Cardiac septum (tissue), 1 donor: ENCODE measurements around the gene BCAS3. TPM values are rescaled to one million over a fixed set of nuclear protein-coding genes. Genes with fewer than 3 reads are reported as not detected.
"Not testable (repeated sequence)": the region's sequence is repeated elsewhere in the genome, so short reads cannot be mapped to it uniquely, and the experiment has no call there.

ENCODE experiments used
- DNase-seq: peaks from one replicate; pipeline ENCODE4 v3.0.0-alpha.2; 2020; ENCODE audit warnings: low spot score
- intact Hi-C: fragments of 100-400 bp; cut with DNase I; formaldehyde crosslinking; loops from one replicate; pipeline ENCODE4 v1.14.0; 2022
- total RNA-seq: library from RNA; stranded (reverse); fragmentation: NEBNext Ultra II Directional; extraction: Animal tissue kit (Norgen Biotek cat#: 25700); gene quantifications from one replicate; pipeline ENCODE4 v1.2.1, GENCODE V29; 2021
- donor health status: DM: no; HTN: no; CAD: no.

Gene BCAS3
- total RNA-seq, 1 donor from 2014 or later: 14.8 TPM

DNA sequence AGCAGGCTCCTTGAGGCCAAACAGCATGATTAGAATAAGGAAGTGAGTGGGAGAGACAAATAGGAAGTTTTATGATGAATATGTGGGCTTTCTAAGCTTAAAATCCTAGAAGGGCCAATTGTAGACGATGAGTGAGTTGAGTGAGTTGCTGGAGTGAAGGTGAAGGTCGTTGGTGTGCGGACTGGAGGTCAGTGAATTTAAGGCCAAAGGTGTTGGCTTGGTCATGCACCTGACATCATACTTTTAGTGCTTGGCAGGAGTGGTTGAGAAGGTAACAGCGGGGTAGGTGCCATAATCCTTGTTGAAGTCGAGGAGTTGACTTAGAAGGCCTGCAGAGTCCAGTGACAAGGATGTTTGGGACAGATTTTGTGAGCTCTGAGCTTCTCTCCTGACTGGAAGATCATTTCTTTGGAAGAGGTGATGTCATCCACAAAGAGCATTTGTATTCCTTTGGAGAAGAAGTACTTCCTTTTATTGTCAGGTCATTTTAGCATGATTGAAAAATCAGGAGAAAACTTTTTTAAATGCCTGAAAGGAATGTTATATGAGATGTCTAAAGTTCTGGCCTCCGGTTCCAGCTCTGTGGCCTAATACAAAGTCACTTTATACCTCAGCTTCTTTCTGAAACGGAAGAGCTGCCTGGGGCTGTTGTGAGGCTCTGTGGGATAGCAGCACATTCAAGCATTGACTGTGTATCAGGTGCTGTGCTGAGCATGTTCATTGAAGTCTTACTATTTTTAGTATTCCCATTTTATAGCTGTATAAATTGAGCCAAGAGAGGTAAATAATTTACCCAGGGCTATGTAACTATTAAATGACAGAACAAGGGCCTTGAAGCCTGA, 668.4 kb downstream of the BCAS3 start:
- intact Hi-C loops: no loop called here
- no peak for DNase-seq

DNA sequence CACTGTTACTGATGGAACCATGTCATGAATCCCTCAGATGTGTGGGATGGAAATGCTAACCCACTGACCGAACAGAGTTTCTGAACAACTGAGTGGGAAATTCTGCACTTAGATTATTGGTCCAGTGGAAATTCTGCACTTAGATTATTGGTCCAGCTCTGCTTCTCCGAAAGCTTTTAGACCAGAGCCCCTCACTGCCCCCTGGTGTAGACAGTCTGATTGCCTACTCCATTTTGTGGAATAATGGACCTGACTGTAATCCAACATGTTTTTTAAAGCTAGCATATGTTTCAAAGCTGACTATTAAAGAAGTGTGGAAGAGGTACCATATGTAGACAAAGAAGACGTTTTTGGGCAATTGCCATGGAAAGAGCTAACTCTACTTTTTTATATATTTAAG, 671.7 kb downstream of the BCAS3 start:
- intact Hi-C loops: no loop called here
- DNase-seq: no peak

DNA sequence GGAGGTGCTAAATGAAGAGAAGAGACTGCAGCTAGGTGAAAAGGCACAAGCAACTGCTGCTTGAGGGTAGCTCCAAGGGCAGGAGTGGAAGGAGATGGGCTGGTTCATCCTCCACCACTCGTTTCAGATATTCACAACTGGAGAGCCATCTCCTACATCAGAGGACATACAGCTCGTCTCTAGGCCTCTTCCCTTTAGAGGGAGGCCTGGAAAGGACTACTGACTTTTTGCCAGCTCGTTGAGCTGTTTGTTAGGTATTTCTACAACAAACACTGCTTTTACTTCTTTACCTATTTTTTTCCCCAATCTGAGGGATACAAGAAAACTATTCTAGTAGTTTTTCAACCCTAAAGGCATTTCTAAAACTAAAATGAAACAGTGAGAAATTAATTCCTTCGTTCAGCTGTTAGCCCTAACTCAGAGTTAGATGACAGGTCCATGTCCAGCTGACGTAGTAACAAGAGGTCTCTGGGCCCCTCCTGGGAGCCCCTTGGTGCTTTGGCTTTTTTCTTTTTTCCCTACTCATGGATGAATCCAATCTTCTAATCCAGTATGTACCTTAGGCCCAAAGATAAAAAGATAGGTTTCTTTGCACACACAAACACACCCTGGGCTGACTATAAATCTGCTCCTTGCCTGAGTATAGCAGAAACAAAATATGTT, 674.2 kb downstream of the BCAS3 start:
- intact Hi-C loops: no loop called here
- DNase-seq: no peak

DNA sequence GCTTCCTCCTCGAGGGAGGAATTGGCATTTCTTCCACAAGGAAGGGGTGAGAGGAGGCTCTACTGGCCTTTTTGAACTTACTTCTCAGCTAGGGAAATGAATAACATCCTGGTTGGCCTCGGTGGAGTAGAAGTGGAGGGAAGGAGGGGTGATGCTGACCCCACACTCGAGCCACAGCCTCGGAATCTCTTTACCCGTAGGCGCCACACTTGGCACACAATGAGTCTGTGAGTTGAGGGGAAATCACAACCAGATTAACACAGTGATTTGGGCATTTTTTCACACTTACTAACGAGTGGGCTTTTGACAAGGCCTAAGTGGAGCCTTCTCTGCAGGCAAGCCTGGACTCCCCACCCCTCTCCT, 674.7 kb downstream of the BCAS3 start:
- DNase-seq: no peak
- intact Hi-C loops: no loop called here

DNA sequence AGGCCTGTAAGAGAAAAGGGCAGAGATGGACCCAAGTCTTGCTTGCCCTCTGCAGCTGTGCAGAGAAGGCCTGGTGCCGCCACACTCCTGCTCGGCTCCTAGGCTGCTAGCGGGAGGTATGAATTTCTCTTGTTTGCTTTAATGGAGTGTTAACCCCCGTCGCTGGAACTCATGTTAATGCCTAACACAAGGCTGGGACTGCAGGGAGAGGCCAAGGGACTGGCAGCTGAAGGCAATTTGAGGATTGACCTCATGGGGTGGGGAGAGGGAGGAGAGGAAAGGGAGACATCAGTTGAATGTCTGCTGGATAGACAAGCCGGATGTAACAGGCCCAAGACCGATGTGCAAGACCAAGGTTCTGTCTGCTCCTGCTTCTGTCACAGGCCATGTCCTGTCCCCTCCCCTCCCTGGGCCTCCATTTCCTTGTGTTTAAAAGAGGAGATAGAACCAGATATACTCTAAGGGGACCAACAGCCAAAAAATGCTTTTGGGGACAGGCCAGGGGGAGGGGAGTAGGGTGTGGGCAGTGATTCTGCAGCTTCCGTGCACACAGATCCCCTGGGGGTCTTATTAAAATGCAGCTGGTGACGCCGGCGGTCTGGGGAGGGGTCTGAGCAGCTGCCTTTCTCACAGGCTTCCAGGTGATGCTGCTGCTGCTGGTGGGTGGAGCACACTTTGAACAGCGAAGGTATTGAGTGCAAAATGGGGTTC, 675.3 kb downstream of the BCAS3 start:
- DNase-seq: no peak
- intact Hi-C loops: no loop called here

DNA sequence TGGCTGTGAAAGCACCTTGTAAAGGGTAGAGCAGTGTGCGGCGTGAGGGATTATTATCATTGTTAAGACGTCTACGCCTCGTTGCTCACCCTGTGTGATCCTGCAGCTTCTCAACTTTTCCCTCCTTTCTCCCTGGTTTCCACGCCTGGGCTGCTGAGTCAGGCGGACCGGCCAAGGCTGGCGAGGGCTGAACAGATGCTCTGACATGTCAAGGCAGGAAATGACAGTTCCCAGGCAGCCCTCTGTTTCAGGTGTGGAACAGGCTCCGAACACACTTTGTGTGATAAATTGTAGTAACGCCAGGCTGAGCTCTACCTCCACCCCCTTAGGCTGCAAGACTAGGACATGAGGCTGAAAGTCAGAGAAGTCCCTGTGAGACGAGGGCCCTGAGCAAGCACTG, 676.0 kb downstream of the BCAS3 start:
- DNase-seq: no peak
- intact Hi-C loops: no loop called here

DNA sequence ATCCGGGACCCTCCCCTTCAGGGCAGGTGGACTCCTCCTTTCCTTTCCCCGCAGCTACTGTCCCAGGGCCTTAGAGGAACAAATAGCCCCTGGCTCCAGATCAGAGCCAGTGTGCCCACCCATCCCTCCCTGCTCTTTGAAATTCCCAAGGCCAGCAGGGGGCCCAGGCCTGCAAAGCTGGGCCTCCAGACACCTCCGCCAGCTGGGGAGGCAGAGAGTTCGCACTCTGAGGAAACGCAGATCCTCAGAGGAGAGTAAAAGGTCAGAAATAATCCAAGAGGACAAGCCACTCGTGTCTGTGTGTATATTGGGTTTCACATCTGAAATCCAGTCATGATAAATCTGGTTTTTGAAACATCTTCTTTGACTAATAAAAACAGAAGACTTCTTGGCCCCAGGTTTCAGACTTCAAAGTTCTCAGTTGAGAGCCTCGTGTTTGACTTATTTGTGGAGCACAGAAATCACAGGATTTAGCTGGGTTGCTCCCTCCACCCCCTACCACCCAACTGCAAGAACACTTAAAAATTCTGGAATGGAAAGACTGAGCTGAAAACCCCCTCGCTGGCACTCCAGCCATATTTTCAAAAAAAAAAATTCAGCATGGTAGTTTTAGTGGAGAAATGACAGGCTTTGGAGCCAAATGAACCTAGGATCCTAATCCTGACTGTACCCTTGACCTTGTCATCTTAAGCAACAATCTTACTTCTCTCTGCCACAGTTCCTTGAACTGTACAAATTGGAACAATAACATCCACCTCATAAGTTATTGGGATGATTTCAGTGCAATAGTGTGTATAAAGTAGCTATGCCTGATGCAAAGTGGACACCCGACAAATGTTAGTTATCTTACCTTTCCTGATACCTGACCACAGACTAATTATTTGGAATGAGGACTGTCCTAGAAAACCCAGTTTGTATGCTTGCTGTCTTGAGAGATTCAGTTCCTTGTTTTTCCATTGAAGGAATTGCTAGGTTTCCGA, 677.5 kb downstream of the BCAS3 start:
- intact Hi-C loops: no loop called here
- no peak for DNase-seq

DNA sequence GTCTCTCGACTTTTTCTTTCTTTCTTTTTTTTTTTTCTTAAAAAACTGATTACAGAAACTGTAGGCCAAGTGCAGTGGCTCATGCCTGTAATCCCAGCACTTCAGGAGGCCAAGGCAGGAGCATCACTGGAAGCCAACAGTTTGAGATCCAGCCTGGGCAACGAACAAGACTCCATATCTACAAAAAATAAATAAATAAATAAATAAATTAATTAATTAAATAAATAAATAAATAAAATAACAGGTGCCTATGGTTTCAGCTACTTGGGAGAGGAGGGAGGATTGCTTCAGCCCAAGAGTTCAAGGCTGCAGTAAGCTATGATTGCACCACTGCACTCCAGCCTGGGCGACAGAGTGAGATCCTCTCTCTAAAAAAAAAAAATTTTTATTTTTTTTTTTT, 679.4 kb downstream of the BCAS3 start:
- intact Hi-C loops: not testable (repeated sequence)

DNA sequence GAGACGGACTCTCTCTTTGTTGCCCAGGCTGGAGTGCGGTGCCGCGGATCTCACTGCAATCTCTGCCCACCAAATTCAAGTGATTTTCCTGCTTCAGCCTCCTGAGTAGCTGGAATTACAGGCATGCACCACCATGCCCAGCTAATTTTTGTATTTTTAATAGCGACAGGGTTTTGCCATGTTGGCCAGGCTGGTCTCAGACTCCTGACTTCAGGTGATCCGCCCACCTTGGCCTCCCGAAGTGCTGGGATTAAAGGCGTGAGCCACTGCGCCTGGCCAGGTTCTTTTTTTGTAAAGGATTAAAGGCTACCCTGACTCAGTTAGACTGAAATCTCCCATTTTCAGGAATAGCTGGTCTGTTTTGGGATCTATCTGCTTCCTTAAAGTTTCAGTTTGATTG, 681.9 kb downstream of the BCAS3 start:
- DNase-seq, intact Hi-C loops: not testable (repeated sequence)

More for the DNA sequence above, 679.4 kb downstream of the BCAS3 start:
- not testable (repeated sequence) for DNase-seq

DNA sequence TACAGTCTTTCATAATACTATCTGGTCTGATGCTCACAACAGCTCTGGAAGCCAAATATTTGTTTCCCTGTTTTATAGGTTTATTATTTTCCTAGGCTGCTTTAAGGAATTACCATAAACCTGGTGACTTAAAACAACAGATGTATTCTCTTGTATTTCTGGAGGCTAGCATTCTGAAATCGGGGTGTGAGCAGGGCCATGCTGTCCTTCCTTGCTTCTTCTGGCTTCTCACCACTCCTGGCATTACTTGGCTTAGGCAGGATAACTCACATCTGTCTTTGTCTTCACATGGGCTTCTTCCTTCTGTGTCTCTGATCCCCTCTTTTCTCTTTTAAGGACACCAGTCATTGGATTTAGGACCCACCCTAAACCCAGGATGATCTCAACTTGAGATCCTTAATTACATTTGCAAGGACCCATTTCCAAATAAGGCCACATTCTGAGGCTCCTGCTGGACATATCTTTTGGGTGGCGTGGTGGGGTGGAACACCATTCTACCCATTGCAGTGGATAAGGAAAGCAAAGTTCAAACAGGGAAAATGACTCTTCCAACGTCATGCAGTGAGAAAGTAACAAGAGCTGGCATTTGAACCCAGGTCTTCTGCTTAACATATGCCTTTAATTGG, 682.8 kb downstream of the BCAS3 start:
- intact Hi-C loops: no loop called here
- peak; percentile 4 for DNase-seq

DNA sequence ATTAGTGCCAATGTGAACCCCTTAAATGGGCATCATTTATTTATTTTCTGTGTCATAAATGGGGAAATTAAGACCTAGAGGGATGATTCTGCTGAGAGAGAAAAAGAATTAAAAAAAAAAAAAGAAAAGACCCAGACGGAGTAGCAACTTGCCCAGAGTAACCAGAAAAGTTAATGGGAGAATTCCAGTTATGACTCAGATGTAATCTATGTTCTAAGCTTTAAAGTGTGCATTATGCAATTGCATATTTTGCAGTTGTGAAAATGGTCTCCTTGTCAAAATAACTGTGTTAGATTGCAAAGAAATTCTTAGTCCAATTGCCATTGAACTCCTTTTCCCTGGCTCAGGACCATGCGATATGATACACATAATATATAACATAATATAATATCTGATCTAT, 683.4 kb downstream of the BCAS3 start:
- intact Hi-C loops: no loop called here
- DNase-seq: no peak

DNA sequence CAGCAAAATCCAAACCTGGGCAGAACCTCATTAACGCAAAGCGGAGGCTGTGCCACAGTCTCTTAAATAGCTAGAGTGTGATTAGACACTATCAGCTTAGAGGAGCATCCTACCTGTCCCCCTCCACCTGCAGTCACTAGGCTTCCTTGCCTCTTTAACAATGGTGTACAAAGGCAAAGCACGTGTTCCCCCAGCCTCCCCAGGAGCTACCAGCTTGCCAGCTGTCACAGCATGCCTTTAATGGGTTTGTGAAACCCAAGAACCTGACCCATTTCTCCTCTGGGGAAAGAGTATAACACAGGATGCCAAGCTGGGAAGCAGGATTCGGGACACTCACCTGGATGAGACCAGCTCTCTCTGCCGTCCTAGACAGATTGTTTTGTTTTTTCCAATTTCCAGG, 684.7 kb downstream of the BCAS3 start:
- DNase-seq: peak; percentile 56
- intact Hi-C loops: no loop called here

DNA sequence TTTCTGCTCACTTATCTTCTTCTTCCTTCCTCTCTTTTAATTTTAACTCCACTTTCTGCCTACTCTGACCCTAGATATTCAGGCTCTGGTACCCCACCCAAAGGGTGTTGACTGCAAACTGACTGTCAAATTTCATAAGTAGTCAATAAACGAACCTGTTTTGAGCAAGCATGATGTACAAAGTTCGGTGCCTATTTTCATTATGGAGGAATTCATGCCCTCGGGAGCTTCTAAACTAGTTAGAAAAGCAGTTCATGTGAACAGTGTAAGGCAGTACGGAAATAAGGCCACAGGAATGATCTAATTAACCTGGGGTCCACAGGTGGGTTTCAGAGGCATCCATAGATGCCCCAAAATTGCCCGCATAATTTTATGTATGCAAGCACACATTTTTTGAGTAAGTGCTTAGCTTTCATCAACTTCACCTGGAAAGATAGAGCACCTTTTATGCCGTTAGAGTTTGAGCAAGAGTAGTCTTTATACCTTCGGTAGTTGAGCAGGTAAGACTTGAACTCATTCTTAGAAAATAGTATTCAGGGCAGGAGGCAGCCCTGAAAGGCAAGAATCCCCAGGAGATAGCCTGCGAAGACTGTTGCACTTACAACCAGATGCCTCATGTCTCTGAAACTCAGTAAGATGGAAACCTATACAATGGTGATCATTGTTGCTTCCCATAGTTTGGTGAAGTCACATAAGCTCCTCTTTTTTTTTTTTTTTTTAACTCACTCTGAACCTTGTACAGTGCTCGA, 685.4 kb downstream of the BCAS3 start:
- intact Hi-C loops: no loop called here
- DNase-seq: peak; percentile 3

DNA sequence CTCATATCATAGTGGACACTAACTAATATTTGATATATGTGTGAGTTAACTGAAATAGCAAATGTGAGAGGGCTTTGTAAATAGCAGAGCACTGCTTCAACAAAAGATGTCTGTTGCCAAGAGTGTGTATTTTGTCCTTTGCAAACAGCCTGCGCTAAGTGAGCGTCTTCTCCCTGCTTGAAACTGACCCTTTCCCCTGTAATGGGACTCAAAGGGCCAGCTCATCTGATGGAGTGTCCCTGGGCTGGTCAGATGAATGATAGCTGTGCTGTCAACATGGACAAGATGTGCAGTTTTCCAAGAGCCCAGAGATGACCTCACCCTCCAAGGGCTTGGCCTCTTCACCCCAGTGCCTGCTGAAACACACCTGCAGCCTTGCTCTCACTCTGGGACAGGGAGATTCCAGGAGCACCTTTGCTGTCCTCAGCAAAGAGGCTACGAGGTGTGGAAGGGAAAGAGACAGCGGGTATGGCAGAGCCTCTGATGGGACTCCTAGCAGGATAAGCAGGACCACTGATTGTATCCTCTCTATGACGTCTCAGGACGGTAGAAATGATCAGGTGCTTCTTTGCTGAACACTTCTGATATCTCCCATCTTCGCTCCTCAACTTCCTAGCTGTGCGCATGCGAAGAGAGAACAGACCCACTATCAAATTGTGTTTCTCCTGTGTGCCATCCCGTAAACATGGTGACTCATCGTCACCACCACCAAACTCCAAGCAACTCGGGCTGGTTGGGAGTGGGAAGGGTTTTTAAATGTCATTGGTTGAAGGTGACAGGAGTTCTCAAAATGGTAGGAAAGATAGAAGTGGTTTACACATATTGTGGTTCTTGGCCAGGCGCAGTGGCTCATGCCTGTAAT, 686.2 kb downstream of the BCAS3 start:
- intact Hi-C loops: no loop called here
- no peak for DNase-seq

DNA sequence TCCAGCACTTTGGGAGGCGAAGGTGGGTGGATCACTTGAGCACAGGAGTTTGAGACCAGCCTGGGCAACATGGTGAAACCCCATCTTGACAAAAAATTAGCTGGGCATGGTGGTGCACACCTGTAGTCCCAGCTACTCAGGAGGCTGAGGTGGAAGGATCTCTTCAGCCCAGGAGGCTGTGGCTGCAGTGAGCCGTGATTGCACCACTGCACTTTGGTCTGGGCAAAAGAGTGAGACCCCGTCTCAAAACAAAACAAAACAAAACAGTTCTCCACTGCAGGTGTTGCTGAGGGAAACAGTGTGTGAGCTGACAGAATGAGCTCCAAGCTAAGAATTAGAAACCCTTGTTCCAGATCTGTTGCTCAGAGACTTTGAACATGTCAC, 686.8 kb downstream of the BCAS3 start:
- intact Hi-C loops: no loop called here
- no peak for DNase-seq

DNA sequence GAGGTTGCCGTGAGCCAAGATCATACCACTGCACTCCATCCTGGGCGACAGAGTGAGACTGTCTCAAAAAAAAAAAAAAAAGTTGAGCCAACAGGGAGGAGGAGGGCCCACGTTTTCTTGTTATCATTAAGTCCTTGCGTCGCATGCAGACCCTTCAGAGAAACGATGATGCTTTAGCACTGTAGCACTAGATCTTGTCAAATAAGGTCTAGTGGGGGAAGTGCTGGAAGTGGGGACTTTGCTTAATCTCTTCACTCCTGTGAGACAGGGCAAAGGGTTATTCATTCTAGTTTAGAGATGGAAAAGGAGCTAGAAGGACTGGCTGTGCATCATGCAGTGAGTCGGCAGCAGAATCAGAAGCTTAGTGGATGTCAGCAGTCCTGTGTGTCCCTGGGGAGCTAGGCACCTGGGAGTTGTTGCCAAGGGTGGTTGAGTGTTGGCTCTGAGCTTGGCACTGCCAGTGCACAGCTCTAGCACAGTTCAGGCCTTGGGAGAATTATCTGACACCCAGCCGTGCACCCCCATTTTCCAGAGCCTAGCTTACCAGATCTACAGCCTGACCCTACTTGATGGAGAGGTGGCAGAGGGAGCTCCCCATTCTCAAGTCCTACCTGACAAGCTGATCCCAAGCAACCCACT, 688.5 kb downstream of the BCAS3 start:
- intact Hi-C loops: no loop called here
- DNase-seq: no peak
